Measurements from ENCODE around the gene ZFAND4. TPM values are rescaled to one million over a fixed set of nuclear protein-coding genes. Genes with fewer than 3 reads are reported as not detected.

The ZFAND4 gene
- total and polyA plus RNA-seq, 2 donors from 2014 or later = 6.6 to 17.4 TPM

GRCh38 chr10:45581216-45581549 is 91.4 kb downstream of the ZFAND4 start:
- no peak for FAIRE-seq
- Histone ChIP-seq H3K9me3 (ENCODE audit: control insufficient read depth in 2 of 3, insufficient read depth in 1 of 3, low read length in 3 of 3) (peaks cover 0 to 4% (median 0%) of the 10 kb centered on the region in 3 donors), H3K4me1 (ENCODE audit: control insufficient read depth in 2 of 3, insufficient read depth in 2 of 3, low read depth in 1 of 3, low read length in 3 of 3) (peaks cover 0 to 9% (median 4%) of the 10 kb centered on the region in 3 donors), H3K27me3 (ENCODE audit: control insufficient read depth, insufficient read depth, low read length) (no peaks in the 10 kb centered on the region), H3K27ac (ENCODE audit: low read depth in 2 of 2, low read length in 2 of 2) (no peak overlapping the region), H3K9ac (ENCODE audit: low read length in 3 of 3) (no peak overlapping the region), H3K4me3 (ENCODE audit: low read length in 3 of 3) (peak overlapping the region in 2 of 3 donors; percentile 5 to 59), H3K36me3 (ENCODE audit: control insufficient read depth in 2 of 3, insufficient read depth in 3 of 3, low read length in 3 of 3) (no peaks in the 10 kb centered on the region)
- TF ChIP-seq, protein P1, sequence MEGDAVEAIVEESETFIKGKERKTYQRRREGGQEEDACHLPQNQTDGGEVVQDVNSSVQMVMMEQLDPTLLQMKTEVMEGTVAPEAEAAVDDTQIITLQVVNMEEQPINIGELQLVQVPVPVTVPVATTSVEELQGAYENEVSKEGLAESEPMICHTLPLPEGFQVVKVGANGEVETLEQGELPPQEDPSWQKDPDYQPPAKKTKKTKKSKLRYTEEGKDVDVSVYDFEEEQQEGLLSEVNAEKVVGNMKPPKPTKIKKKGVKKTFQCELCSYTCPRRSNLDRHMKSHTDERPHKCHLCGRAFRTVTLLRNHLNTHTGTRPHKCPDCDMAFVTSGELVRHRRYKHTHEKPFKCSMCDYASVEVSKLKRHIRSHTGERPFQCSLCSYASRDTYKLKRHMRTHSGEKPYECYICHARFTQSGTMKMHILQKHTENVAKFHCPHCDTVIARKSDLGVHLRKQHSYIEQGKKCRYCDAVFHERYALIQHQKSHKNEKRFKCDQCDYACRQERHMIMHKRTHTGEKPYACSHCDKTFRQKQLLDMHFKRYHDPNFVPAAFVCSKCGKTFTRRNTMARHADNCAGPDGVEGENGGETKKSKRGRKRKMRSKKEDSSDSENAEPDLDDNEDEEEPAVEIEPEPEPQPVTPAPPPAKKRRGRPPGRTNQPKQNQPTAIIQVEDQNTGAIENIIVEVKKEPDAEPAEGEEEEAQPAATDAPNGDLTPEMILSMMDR (IDR thresholded peaks at IDR 0.05; ENCODE audit: borderline replicate concordance, extremely low read depth, insufficient read depth) = no peak
- intact Hi-C loops (cut with DNase I) = no loop called here
- DNase-seq = no peak

GRCh38 chr10:45580371-45581215 is 92.0 kb downstream of the ZFAND4 start:
- no peak for DNase-seq
- Histone ChIP-seq H3K27ac (ENCODE audit: low read depth in 2 of 2, low read length in 2 of 2) (no peak overlapping the region), H3K9me3 (ENCODE audit: control insufficient read depth in 2 of 3, insufficient read depth in 1 of 3, low read length in 3 of 3) (peaks cover 0 to 4% (median 0%) of the 10 kb centered on the region in 3 donors), H3K27me3 (ENCODE audit: control insufficient read depth, insufficient read depth, low read length) (no peaks in the 10 kb centered on the region), H3K36me3 (ENCODE audit: control insufficient read depth in 2 of 3, insufficient read depth in 3 of 3, low read length in 3 of 3) (no peaks in the 10 kb centered on the region), H3K9ac (ENCODE audit: low read length in 3 of 3) (peak overlapping the region in 1 of 3 donors; percentile 25), H3K4me1 (ENCODE audit: control insufficient read depth in 2 of 3, insufficient read depth in 2 of 3, low read depth in 1 of 3, low read length in 3 of 3) (peaks cover 0 to 9% (median 4%) of the 10 kb centered on the region in 3 donors), H3K4me3 (ENCODE audit: low read length in 3 of 3) (peak overlapping the region in 2 of 3 donors; percentile 5 to 59)
- FAIRE-seq = no peak
- TF ChIP-seq, protein P1 (IDR thresholded peaks at IDR 0.05; ENCODE audit: borderline replicate concordance, extremely low read depth, insufficient read depth) = no peak
- intact Hi-C loops (cut with DNase I) = no loop called here

GRCh38 chr10:45578384-45578971 is 94.1 kb downstream of the ZFAND4 start:
- no peak overlapping the region for H3K4me3 ChIP-seq (ENCODE audit: low read length in 3 of 3)
- FAIRE-seq (no peak), DNase-seq (no peak)
- no peaks in the 10 kb centered on the region for H3K36me3 ChIP-seq (ENCODE audit: control insufficient read depth in 2 of 3, insufficient read depth in 3 of 3, low read length in 3 of 3)
- no peaks in the 10 kb centered on the region for H3K27me3 ChIP-seq (ENCODE audit: control insufficient read depth, insufficient read depth, low read length)
- H3K9me3 ChIP-seq (ENCODE audit: control insufficient read depth in 2 of 3, insufficient read depth in 1 of 3, low read length in 3 of 3) = no peaks in the 10 kb centered on the region
- TF ChIP-seq, protein P1 (IDR thresholded peaks at IDR 0.05; ENCODE audit: borderline replicate concordance, extremely low read depth, insufficient read depth) = no peak
- no peak overlapping the region for H3K27ac ChIP-seq (ENCODE audit: low read depth in 2 of 2, low read length in 2 of 2)
- H3K4me1 ChIP-seq (ENCODE audit: control insufficient read depth in 2 of 3, insufficient read depth in 2 of 3, low read depth in 1 of 3, low read length in 3 of 3) = peaks cover 0 to 9% (median 4%) of the 10 kb centered on the region in 3 donors
- H3K9ac ChIP-seq (ENCODE audit: low read length in 3 of 3) = no peak overlapping the region
- intact Hi-C loops (cut with DNase I) = no loop called here
